Globus pallidus (tissue), 1 donor: ENCODE results near the gene LPIN1.
"Not testable (repeated sequence)": the region's sequence is repeated elsewhere in the genome, so short reads cannot be mapped to it uniquely, and the experiment has no call there.

ENCODE experiments used
- DNase-seq: peaks from one replicate; pipeline ENCODE4 v3.0.0-alpha.2; 2015; ENCODE audit warnings: low spot score

Gene LPIN1

GRCh38 chr2:11810237-11810977 lies 64.0 kb downstream of the LPIN1 start:
- DNase-seq = no peak

GRCh38 chr2:11811036-11811654 lies 64.7 kb downstream of the LPIN1 start:
- no peak for DNase-seq

- no peak for DNase-seq
These were observed 66.2 kb downstream of the LPIN1 start for GRCh38 chr2:11812466-11813248.

DNA sequence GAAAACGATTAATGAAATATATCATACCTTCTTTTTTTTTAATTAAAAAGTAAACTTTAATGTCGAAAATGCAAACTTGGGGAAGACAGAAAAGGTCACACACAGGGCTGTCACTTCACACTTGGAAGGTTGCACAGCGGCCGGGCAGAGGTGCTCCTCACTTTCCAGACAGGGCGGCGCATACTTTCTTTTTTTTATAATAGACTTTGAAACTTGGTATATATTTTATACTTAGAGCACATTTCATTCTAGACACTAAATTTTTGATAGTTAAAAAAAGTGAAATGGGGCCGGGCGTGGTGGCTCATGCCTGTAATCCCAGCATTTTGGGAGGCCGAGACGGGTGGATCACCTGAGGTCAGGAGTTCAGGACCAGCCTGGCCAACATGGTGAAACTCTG lies 66.9 kb downstream of the LPIN1 start:
- not testable (repeated sequence) for DNase-seq

GRCh38 chr2:11813951-11814350 lies 67.5 kb downstream of the LPIN1 start:
- DNase-seq = no peak

GRCh38 chr2:11814979-11815510 lies 68.6 kb downstream of the LPIN1 start:
- DNase-seq = no peak

- DNase-seq = not testable (repeated sequence)
These were observed 70.5 kb downstream of the LPIN1 start for GRCh38 chr2:11816935-11817334.

DNA sequence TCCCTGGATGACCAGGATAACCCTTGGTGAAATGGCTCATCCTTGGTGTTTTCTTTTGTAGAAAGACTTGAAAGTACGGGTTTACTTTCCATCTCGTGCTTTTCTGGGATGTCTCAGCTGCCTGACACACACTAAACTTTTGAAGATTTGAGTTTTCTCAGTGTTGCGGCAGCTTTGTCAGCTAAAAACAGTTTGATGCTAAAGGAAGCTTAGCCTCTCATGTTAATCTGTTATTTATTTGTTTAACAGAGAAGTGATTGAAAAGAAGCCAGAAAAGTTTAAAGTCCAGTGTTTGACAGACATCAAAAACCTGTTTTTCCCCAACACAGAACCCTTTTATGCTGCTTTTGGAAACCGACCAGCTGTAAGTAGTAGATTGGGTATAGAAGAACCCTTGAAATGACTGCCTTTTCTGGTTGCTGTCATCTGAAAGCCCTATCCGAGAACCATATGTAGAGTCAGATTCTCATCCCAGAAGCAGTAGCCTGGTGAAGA lies 72.8 kb downstream of the LPIN1 start:
- DNase-seq = no peak

- no peak for DNase-seq
These were observed 74.2 kb downstream of the LPIN1 start for GRCh38 chr2:11820650-11821049.

DNA sequence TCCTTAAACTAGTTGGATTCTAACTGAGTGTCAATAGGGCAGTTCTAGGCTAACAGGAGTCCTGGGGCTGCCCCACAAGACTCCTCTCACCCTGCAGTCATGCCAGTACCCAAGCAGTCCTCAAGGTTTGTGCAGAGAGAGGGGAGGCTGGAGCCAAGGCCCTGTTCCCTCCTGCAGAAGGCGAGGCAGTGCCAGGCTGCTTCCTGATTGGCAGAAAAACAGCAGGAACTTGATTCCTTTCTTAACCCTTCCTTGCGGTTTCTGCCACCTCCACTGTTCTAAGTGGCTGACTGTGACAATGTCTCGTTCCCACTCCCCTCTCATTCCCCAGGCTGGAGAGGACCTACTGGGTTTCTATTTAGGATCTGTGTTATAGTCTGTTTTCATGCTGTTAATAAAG lies 75.3 kb downstream of the LPIN1 start:
- DNase-seq = no peak

DNA sequence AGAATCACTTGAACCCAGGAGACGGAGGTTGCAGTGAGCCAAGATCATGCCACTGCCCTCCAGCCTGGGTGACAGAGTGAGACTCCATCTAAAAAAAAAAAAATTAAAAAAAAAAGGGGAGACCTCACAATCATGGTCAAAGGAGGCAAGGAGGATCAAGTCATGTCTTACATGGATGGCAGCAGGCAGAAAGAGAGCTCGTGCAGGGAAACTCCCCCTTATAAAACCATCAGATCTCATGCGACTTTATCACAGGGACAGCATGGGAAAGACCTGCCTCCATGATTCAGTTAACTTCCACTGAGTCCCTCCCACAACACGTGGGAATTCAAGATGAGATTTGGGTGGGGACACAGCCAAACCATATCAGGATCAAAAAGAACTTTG lies 75.9 kb downstream of the LPIN1 start:
- DNase-seq = not testable (repeated sequence)

DNA sequence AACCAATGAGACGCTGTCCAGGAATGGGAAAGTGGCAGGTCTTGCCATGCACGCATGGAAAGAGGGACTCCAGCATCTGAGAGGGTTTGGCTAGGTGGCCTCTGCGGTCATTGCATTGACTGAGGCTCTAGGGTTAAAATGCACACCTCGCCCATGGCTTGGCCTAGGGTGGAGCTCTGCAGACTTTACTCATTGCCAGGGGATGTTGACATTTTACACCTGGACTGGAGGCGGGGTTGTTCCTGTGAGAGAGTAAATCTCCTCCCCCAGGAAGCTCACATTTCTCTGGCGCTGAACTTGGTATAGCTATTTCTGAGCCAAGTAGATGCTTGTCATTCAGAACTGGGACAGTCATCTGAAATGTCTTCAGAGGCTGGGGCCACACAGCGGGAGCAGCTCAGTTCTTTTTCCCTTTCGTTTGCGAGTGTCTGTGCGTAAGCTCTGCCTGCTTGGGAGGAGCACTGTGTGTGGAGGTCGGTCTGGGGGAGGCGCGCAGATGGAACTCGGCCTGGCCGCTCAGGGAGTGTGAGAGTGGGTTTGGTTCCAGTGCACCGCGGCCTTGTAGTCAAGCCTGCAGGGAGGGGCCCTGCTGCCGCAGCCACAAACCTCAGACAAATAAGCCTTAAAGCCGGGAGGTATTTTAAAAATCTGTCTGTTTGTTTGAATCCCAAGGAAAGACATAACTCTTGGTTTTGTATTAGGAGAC lies 76.5 kb downstream of the LPIN1 start:
- DNase-seq = no peak

- no peak for DNase-seq
These were observed 78.7 kb downstream of the LPIN1 start for GRCh38 chr2:11824901-11825828.

GRCh38 chr2:11827547-11827946 lies 81.1 kb downstream of the LPIN1 start:
- no peak for DNase-seq

- DNase-seq = no peak
These were observed 82.5 kb downstream of the LPIN1 start for GRCh38 chr2:11828933-11829323.

GRCh38 chr2:11829324-11829946 lies 83.0 kb downstream of the LPIN1 start:
- DNase-seq = peak; percentile 74

DNA sequence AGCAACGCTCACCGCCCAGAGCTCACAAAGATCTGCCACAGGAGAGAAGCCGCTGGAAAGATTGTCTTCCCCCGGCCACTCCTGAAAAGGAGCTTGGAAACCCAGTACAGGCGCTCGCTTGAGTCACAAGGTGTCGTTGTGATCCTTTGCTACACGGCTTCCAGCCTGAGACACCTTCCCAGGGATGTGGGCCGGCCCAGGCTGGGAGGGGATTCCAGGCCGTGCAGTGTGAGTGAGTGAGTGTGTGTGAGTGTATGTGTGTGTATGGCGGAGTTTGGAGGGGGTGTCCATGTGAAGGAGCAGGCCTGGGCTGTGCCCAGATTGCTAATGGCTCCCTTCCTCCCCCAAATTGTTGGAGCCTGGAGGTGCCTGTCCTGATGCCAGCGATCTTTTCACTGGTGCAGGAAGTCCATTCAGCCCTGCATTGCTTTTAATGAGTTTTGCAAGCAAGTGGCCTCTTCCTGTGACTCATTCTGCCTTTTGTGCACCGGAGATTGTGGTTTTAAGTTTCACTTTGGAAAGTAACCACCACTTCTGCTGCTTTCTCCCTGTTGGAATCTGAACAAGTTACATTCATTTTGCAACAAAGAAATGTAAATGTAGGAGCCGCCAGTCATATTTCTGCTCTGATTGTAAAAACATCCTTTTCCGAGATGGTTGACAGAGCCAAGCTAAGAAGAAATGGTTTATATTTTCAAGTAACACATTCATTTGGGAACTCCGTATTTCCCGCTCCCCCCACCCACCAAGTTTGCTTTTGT lies 83.7 kb downstream of the LPIN1 start:
- peak; percentile 63 for DNase-seq

- DNase-seq = no peak
These were observed 84.4 kb downstream of the LPIN1 start for GRCh38 chr2:11830708-11831301.

- no peak for DNase-seq
These were observed 85.0 kb downstream of the LPIN1 start for GRCh38 chr2:11831415-11831814.
